ENCODE data around the gene STRIP1.

DNA sequence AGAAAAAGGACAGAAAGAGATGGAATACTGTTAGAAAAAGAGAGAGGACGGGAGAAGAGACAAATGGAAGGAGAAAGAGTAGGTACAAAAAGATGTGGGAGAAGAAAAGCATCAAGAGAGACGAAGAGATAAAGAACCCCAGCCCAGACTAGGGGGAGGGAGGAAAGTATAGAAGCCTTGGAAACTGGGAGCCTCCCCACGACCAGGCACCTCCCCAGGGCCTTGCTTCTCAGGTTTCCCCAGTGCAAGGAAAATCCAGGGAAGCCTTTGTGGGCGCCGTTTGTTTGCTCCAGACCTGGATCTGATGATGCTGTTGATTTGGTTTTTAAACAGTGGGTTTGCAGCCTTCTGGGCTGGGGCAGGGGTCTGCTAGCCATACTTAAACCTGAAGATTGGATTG lies 51.2 kb downstream of the STRIP1 start:
- TF ChIP-seq, protein P1, sequence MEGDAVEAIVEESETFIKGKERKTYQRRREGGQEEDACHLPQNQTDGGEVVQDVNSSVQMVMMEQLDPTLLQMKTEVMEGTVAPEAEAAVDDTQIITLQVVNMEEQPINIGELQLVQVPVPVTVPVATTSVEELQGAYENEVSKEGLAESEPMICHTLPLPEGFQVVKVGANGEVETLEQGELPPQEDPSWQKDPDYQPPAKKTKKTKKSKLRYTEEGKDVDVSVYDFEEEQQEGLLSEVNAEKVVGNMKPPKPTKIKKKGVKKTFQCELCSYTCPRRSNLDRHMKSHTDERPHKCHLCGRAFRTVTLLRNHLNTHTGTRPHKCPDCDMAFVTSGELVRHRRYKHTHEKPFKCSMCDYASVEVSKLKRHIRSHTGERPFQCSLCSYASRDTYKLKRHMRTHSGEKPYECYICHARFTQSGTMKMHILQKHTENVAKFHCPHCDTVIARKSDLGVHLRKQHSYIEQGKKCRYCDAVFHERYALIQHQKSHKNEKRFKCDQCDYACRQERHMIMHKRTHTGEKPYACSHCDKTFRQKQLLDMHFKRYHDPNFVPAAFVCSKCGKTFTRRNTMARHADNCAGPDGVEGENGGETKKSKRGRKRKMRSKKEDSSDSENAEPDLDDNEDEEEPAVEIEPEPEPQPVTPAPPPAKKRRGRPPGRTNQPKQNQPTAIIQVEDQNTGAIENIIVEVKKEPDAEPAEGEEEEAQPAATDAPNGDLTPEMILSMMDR (IDR thresholded peaks at IDR 0.05; ENCODE audit: extremely low read depth in 1 of 2, insufficient read depth in 1 of 2, low read depth in 1 of 2, low read length in 2 of 2), result no peak
- TF ChIP-seq POLR2AphosphoS5 (IDR thresholded peaks at IDR 0.05; ENCODE audit: insufficient read depth, low read depth, low read length) (no peak), POLR2A (IDR thresholded peaks at IDR 0.05; ENCODE audit: low read depth, low read length) (no peak), EZH2 (IDR thresholded peaks at IDR 0.05; ENCODE audit: borderline replicate concordance, low read depth, low read length, severe bottlenecking) (no peak), MAX (IDR thresholded peaks at IDR 0.05; ENCODE audit: insufficient read depth, insufficient read length) (no peak), JUN (IDR thresholded peaks at IDR 0.05; ENCODE audit: borderline replicate concordance, insufficient read depth, insufficient read length, low read depth) (no peak)

Data from endothelial cell of umbilical vein (primary cell).